NCI-H1930 (cell line): ENCODE measurements around the gene IL12A.

Source experiments
- DNase-seq, 2 experiments: peaks; one replicate each; lab custom pipeline; 2025; lab: John Stamatoyannopoulos, UW

Gene IL12A

DNA sequence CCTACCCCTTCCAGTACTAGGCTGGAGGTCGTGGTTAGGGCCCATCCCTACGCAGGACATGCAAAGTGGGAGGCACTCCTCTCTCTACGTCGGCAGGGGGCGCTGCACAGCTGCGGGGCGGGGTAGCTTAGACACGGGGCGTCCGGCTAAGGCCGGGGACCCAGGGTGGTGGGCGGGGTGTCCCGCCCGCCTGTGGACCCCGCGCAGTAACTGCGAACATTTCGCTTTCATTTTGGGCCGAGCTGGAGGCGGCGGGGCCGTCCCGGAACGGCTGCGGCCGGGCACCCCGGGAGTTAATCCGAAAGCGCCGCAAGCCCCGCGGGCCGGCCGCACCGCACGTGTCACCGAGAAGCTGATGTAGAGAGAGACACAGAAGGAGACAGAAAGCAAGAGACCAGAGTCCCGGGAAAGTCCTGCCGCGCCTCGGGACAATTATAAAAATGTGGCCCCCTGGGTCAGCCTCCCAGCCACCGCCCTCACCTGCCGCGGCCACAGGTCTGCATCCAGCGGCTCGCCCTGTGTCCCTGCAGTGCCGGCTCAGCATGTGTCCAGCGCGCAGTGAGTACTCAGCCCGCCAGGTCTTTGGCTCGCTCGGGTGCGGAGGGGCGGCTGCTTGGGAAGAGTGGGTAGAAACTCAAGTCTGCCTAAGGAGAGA lies at the start of gene IL12A:
TSS of gene IL12A (plus strand) at position 219 of the 655 bp plus-strand sequence.
- peak; percentile 69 to 81 for DNase-seq

DNA sequence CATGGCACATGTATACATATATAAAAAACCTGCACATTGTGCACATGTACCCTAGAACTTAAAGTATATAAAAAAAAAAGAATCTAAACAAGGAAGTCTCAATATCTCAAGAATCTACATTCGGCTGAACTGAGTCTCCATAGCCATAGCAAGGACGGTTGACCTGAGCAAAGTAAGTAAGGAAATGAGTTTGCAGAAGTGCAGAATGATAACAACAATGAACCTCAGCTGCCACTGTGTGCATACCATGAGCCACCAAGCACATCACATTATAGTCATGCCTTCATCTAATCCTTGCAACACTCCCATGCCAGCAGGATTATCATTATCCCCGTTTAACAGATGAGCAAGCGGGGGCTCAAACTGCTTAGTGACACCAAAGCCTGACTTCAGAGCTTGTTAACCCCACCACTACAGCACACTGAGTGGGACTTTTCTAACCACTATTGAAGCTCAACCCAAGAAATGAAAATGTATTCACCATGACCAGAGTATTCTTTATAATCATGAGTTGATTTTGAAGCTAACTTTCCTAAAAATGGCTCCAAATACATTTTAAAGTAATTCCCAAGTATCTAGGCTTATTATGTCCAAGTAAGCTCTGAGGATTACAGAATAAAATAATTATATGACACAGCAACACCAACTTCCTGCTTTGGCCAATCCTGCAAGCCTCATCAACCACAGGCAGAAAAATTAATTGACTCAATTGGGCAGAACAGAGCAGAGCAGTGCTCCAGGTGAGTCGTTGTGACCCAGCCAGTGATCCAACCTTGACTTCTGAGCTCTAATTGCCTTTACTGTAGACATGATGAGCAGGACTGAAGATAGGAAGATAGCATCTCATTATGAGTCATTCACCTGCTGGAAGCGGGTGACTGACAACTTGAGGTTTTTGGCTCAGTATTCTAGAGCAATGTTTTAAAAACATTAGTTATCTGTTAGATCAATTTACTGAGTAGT lies 47.3 kb upstream of the IL12A start:
- no peak for DNase-seq

DNA sequence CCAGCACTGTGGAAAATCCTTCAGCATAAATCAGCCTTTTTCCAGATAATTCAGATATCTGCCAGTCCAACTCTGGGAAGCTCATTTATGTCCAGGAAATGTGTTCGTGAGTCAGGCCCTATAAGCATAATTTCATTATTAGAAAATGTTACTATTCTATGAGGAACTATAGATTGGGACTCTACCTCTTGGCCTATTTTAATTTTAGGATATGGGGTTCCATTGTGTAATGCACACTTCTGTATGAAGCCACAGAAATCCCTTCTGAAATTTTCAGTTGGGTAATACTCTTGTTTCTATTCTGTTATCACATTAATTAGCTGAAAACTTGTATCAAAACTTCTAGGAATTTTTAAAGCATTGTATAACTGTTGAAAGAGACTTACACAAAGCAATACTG lies 43.9 kb upstream of the IL12A start:
- DNase-seq, result no peak

DNA sequence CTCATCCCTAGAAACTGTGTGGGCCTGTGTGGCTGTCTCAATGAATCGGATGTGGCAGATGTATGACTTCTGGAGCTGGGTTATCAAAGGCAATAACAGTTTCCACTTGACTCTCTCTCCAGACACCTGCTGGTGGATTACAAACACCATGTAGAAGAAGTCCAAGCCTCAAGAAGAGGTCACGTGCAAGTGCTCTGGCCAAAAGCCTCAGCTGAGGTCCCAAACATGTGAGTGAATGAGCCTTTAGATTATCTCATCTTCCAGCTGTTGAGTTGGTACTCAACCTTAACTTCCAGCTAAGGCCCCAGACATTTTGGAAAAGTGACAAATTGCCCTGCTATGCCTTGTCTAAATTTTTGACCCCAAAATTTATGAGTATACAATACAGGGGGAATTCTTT lies 42.7 kb upstream of the IL12A start:
- no peak for DNase-seq

DNA sequence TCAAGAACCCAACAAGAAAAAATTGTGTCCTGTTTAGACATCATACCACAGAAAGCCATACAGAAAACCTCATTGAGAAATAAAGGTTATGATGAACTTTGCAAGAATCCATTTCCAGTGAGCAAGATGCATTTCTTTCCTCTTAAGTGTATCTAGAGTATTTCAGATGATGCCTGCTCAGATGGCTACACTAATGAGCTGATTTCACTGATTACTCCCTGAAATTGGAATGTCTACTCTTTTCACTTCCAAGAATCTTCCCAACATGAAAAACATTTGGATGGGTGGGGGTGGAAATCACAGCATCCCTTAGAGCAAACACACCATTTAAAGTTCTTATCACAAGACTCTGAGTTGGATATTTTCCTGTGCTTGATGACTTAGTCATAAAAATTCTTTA lies 41.4 kb upstream of the IL12A start:
- no peak for DNase-seq

DNA sequence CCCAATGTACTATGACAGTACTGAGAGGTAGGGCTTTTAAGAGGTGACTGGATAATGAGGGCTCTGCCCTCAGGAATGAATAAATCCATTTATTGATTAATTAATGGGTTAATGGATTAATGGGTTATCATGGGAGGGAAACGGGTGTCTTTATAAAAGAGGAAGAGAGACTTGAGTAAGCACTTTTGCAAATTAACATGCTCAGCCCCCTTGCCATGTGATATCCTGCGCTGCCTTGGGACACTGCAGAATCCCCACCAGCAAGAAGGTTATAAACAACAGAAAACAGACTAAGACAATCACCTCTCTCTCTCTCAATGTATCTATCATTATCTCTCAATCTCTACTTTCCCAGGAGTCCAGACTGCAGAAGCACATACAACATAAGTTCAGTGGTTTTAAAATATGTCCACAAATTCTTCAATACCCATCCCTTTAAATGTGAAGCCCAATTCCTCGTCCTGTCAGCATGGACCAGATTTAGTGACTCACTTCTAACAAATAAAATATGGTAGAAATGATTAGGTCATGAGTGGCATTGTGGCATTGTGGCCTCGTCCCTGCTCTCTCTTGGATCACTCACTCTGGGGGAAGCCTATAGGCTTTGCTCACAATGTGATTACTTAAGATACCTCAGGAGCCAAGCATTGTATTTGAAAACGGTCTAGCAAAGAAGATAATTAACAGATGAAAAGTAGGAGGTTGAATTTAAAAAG lies 40.0 kb upstream of the IL12A start:
- DNase-seq, result no peak

DNA sequence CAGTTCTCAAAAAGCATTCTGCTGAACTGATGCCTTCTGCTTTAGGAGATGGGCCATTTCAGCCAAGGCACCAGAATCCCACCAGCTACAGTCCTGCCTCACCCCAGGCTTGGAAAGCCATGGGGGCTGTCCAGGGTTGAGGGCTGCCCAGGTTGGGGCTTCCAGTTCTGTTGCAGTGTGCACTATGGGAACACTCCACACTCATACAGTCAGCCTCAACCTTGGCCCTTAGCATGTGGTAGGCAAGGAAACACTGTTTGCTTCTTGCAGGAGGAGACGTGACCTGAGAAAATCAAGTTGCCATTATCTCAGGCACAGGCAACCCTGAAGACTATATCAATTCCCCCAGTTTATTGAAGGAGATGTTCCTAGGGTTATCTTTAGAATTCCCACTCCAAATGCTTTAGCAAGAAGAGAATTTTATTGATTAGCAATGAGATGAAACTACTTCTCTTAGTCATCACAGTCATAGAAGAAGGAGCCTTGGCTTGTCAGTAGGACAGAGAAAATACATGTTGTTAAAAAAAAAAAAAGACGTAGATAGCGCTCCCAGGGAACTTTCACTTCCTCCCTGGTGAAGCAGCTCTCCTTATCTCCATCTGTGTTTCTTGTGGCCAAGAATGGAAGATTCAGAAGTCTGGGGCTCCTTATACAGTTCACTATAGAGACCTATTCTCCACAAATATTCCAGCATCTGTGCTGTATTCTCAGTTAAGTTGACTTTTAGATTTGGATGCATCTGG lies 38.3 kb upstream of the IL12A start:
- no peak for DNase-seq

DNA sequence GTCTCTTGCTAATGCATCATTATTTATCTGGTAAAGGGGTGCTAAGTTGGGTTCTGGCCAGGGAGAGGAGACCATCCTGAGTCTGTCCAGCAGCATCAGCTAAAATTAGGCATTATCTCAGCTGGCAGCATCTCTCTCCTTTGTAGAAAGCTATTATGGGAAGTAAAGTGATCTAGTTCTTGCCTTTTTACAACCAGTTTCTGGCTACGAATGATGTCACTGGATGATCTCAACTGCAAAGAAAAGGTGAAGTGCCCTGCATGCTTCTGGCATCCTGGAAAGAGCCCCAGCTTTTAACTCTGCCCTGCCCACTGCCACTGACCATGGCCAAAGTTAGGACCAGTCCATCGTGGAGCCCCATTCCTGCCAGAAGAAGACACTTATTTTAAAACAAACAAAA lies 37.1 kb upstream of the IL12A start:
- DNase-seq, result no peak

DNA sequence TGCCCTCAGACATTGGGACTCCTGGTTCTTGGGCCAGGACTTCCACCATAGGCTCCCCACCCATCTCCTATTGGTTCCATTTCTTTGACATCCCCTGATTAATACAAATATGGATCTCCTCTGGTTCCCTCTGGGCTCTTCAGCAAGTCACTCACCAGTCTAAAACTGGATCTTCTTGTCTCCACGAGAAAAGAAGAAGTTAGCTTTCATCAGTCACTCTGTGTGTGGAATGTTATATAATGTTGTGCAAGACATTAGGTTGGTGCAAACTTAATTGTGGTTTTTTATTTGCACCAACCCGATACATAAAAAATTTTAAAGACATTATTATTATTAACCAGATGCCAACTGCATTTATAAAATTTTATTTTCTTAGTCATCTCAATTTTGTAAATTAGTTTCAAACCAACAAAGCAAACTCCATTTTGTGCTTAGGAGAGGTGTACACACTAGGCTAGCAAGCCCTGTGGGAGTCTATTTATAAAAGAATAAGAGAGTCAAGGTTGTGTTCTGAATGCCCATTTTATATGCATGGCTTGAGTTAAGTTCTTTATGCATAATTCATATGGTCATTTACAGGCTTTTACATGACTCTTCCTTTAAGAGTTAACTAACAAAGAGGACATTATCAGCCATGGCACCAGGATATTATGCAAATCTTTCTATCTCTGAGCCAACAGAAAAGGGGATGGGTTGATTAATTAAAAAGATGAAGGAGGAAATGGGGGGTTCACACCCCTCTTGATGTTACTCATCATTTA lies 35.1 kb upstream of the IL12A start:
- no peak for DNase-seq

DNA sequence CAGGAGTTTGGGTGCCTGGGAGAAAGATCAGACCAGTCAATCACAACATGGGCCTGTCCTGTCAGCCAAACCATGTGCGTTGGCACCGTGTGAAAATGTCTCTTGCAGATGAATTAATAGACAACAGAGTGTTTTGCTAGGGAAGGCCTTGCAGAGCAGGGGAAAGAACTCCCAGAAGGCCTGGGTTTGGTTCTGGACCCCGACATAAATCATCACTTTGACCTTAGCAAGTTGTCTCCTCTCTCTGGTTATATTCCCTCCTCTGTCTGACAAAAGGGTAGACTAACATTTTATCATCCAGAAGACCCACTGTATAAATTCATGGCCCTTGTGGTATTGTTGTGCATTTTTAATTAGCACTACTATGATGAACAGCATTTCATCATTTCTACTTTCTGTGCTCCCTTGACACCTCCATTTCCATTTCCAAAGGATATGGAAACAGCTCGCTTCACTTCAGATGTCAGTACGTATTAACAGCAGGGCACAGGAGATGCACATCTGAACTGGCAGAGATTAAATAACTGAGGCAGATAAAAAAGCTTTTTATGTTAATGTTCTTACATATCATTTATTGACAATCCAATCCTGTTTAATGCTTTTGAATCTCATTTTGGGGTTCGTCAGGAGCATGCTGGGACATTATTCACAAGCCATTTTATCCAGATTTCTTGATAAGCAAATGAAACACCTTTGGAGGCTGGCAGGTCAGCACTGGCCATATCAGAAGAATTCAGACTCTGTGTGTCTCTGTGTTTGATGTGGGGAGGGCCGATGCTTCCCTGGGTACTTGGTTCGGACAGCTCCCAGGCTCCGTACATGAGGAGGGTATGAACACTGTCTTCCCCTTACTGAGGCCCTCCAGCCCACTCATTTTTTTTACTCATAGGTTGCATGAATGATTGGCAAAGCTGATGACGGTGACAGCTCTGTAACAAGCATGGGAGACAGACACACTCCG lies 28.2 kb upstream of the IL12A start:
- no peak for DNase-seq

DNA sequence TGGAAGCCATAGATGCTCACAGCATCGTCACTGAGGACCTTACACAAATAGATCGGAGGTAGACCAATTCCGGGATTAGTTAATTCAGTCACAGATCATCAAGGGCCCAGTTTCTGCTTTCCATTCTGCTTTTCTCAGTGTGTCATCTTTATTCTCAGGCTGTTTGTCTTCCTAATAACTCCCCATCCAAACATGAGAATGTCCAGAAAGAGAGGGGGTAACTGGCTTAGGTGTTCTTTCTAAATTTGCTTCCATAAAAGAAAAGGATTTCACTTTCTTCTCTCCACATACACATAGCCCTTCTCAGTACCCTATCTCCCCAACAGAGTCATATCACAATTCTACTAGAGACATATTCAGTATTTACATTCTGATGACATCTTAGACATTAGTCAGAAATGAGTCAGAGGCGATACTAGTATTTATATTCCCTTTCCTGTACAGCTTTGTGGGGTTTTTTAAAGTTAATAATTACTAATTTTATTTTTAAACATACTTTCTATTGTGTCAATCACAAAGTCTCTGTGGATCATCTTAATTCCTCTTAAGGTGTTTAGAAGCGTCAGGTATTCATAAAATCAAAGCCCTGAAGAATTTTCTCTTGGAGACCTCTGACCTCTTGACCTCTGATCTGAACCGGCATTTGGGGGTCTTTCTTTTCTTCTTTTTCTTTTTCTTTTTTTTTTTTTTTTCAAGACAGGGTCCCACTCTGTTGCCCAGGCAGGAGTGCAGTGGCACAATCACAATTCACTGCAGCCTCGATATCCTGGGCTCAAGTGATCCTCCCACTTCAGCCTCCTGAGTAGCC lies 24.3 kb upstream of the IL12A start:
- no peak for DNase-seq

DNA sequence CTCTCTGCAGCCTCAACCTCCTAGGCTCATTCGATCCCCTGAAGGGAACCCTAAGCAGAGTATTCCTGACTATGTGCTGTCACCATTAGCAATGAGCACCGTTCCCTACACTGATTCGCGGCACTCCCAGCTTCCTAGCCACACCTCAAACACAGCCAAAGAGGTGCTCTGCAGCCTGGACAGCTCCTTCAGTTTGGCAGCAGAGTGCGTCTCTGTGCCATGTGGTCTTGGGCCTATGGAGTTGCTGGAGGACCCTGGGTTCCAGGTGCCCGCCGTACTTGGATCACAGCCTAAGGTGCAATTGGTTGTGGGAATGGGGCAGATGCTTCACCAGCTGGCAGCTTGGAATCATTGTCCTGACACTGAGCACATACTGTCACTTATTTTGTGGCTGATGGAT lies 17.3 kb upstream of the IL12A start:
- no peak for DNase-seq

DNA sequence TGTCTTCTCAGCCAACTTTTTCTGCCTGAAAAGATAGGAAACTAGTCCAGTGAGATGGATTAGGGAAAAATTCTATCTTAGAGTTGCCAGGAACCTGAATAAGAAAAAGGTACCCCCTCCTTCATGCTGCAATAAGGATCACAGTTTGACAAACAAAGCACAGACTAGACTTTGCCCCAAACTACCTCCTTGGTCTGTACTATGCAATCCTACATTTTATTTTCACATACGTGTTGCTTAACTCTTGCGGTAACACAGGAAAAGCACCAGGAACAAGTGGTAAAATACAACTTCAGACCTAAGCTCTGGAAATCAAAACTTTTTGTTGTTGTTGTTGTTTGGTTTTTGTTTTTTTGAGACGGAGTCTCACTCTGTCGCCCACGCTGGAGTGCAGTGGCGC lies 11.3 kb upstream of the IL12A start:
- no peak for DNase-seq

DNA sequence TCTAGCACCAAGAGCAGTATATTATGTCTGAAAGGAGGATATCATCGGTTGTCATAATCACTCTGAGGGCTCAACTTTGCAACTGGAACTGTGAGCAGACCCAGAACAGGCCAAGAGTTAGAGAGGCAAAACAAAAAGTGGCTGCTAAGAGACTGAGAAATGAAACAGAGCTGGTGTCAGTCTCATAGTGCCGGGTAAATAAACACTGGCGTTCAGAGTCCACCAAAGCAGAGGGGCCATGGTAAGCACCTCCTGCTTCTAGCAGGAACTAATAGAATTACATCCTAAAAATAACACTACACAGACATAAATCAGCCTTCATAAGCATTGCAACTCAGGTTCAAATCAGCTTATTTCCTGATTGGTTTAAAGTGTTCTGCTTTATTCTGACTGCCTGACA lies 10.3 kb upstream of the IL12A start:
- DNase-seq, result no peak

DNA sequence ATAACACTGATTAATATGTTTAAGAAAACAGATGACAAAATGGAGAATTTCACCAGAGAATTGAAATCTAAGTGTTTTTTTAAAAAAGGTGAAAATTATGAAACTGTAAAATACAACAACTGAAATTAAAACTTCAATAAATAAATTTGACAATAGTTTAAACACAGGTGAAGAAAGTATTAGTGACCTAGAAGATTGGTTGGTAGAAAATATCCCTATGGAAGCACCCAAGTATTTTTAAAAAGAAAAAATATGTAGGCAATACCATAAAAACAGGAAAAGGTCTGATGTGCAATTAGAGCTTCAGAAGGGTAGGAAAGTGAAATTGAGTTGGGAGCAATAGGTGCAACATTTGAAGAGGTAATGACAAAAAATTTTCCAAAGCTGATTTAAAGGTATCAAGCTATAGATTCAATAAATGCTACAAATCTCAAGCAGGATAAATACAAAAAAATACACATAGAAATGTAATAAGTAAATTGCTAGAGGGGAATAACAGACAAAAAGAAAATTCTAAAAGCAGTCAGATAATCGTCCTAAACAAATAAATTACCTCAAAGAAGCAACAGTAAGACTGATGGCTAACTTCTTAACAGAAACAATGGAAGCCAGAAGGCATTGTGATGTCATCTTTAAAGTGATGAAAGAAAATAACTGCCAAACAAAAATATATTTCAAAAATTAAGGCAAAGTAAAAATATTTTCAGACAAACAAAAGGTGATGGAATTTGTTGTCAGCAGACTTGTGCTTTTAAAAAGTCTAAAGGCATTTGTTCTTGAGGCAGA lies 9.5 kb upstream of the IL12A start:
- DNase-seq, result no peak

DNA sequence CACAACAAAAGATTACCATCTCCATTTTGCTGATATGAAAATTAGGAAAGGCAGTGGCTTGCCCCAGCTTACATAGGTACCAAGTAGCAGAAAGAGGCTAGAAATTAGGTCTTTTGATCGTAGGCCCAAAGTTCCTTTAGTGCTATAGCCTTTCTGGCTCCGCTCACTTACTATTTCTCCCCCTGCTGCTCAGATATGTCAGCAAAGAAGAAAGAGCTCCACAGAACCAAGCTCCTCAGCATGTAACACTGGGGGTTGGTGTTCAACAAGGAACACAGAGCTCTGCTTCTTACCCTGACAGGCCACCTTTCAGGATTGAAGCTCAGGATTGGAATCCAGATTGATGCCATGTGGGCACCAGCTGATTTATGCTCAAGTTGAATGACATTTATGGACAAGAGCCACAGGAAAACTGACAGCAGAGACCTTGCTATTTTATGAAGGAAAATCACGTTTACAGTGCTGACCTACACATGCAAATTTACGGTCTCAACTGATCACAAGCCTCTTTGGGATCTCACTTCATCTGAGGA lies 6.1 kb upstream of the IL12A start:
- DNase-seq, result no peak

DNA sequence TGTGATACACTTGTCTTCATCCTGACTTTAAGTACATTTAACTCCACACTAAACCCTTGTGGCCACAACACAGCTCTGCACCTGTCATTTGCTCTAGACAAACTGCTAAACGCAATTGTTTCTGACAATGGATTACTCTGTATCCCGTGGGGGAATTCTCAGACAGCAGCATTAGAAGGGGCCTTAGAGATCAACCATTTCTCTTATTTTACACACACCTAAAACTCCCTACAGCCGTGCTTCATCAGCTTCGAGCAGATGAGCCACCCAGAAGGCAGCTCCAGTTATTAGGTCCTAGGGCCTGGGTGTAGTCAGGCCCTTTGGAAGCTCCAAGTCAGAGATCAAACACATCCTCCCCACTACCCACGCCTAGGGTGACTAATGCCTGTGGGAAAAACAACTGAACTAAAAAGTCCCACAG lies 1.3 kb upstream of the IL12A start:
- DNase-seq, result no peak
